GM12874 (cell line): ENCODE data around the gene EPHB1.

Source experiments
- CTCF ChIP-seq: IDR thresholded peaks from 2 replicates; pipeline ENCODE4 v1.5.1; 2011; ENCODE audit warnings: low read depth, mild to moderate bottlenecking, control low read depth, low read length, moderate library complexity; ENCODE audit not compliant: insufficient read depth

Gene EPHB1

DNA sequence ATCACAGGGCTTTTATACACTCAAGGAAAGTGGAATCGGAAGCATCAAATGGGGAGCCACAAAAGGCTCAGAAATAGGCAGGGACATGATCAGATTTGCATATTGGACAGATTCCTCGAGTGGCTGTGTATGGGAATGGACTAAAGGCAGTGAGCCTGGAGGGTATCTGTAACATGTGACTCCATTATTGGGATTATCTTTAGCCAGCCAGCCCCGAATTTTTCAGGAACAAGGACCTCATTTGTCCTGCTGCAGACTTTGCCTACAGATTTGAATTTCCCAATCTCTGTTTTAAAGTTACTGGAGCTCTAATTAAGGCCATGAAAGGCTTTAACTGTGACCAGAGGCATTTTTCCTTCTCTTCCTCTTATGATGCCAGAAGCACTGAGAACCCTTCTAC, 26.9 kb upstream of the EPHB1 start:
- TF ChIP-seq CTCF = no peak

- TF ChIP-seq CTCF = no peak
Observed at GRCh38 chr3:134768837-134769236, 26.2 kb upstream of the EPHB1 start.

DNA sequence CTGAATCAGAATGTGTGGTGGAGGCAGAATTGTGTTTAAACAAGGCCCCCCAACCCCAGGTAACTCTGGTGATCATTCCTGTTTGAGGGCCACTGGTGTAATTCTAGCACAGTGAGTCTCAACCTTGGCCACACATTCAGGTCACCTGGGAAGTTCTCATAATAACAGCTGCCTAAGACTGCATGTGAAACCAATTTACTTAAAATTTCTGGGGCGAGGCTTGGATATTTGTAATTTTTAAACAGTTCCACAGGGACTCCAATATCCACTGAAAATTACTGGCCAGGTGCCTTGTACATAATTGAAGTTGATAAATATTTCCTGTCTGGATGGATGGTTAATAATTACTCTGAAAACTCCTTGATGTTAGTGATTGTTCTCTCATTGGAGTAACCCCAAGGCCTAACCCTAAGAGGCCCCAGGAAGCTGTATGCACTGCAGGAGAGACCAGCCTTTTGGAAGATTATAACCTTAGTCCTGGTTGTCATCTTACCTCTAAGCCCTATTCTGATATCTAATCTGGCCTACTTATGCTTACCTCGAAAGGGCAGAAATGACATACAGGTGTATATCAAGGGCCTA, 25.7 kb upstream of the EPHB1 start:
- TF ChIP-seq CTCF = no peak

DNA sequence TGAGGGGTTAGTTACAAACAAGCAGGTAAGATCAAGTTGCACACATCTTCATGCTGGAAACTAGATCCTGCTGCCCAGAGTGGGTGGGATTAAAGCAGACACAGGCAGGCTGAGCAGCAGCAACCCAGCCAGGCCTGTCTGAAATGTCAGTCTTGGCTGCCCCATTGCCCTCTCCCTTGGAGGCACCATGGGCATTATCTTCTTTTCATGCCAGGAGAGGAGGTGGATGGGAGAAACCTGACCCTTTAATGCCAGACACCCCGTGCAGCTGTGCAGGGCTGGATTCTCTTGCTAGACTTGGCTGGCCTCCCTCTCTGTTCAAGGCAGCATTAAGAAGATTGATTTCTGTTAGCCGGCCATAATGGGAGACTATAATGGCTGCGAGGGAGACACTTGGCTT, 23.0 kb upstream of the EPHB1 start:
- TF ChIP-seq CTCF = no peak

- TF ChIP-seq CTCF = no peak
Observed at GRCh38 chr3:134772591-134772990, 22.5 kb upstream of the EPHB1 start.

DNA sequence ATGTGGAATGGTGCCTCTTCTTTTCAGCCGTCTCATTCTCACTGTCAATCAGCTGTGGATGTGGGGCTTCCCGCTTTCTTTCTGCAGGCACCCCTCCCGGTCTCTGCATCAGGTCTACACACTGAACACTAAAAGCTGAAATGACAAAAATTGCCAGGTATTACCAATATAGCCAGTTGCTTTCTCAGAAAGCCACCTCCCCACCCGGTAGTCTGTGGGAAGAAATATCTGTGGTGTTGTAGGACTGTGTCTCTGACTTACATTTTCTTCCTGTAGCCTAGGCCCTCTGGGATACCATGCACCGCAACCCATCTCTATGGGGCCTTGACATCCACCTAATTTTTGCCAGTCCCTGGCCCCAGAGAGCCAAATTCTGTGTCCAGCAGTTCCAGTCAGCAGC, 19.2 kb upstream of the EPHB1 start:
- no peak for TF ChIP-seq CTCF

- no peak for TF ChIP-seq CTCF
Observed at GRCh38 chr3:134776518-134776917, 18.5 kb upstream of the EPHB1 start.
